Esophagus muscularis mucosa (tissue), 4 donors: Measurements from ENCODE around the gene GGCX. TPM values are rescaled to one million over a fixed set of nuclear protein-coding genes. Genes with fewer than 3 reads are reported as not detected.
A peak's percentile ranks its signal among the peaks of the same experiment; 100 is the strongest.
"Not testable (repeated sequence)": the region's sequence is repeated elsewhere in the genome, so short reads cannot be mapped to it uniquely, and the experiment has no call there.

Experiments used
- DNase-seq: peaks from one replicate; pipeline ENCODE4 v3.0.0-alpha.2; 2017; ENCODE audit errors: extremely low spot score
- H3K27ac ChIP-seq, 4 donors: fragments of 200-600 bp; sonication (generic); replicated peaks in 1 of 4; 1 replicate in 3 of 4; 2 replicates in 1 of 4; pipeline ENCODE4 v1.5.1; 2016 to 2019; ENCODE audit warnings: mild to moderate bottlenecking in 1 of 4
- H3K27me3 ChIP-seq, 4 donors: fragments of 200-600 bp; sonication (generic); one replicate each; pipeline versions ENCODE4 v1.5.1 to v1.6.0; 2016 to 2019
- H3K36me3 ChIP-seq, 4 donors: fragments of 200-600 bp; sonication (generic); one replicate each; pipeline ENCODE4 v1.5.1; 2016 to 2019
- H3K4me1 ChIP-seq, 4 donors: fragments of 200-600 bp; sonication (generic); one replicate each; pipeline ENCODE4 v1.5.1; 2016 to 2019
- H3K4me3 ChIP-seq, 4 donors: fragments of 200-600 bp; sonication (generic); 1 replicate in 2 of 4; 2 replicates in 2 of 4; pipeline ENCODE4 v1.5.1; 2016 to 2019; ENCODE audit warnings: mild to moderate bottlenecking in 4 of 4, moderate library complexity in 1 of 4
- H3K9me3 ChIP-seq, 4 donors: fragments of 200-600 bp; sonication (generic); 1 replicate in 3 of 4; 2 replicates in 1 of 4; pipeline ENCODE4 v1.5.1; 2016 to 2019
- CTCF ChIP-seq, 3 experiments: fragments of 200-600 bp in 2 of 3; fragments of 450-650 bp in 1 of 3; sonication (generic) in 2 of 3; IDR thresholded peaks; one replicate each; pipeline ENCODE4 v1.5.1; 2017 to 2019; ENCODE audit warnings: antibody characterized with exemption in 3 of 3, mild to moderate bottlenecking in 2 of 3, moderate library complexity in 1 of 3
- EP300 ChIP-seq: sonication (generic); formaldehyde crosslinking; IDR thresholded peaks from one replicate; pipeline ENCODE4 v1.6.1; 2017; ENCODE audit warnings: antibody characterized with exemption
- POLR2A ChIP-seq: fragments of 450-650 bp; IDR thresholded peaks from one replicate; pipeline ENCODE4 v1.6.1; 2017; ENCODE audit warnings: antibody characterized with exemption, moderate library complexity, mild to moderate bottlenecking, low read depth
- POLR2AphosphoS5 ChIP-seq, 2 donors: sonication (generic); formaldehyde crosslinking; IDR thresholded peaks; one replicate each; pipeline ENCODE4 v1.6.1; 2017; ENCODE audit warnings: antibody characterized with exemption in 2 of 2
- WGBS: methylation state at CpG from one replicate; pipeline ENCODE4 v1.1.5; 2018; 5-methylcytosine and 5-hydroxymethylcytosine counted together
- intact Hi-C: fragments of 100-400 bp; cut with DNase I; formaldehyde crosslinking; loops from one replicate; pipeline ENCODE4 v1.15.1; 2023
- total RNA-seq, 4 donors: library from RNA; depleted of rRNA; stranded (reverse); fragments of >200 nt; gene quantifications; one replicate each; pipeline versions ENCODE4 v1.1.0 to v1.2.1, GENCODE V29; 2016

Gene GGCX
- total RNA-seq, 4 donors from 2014 or later, result 15.0 to 25.3 (median 19.5) TPM

- Histone ChIP-seq H3K27me3 (no peaks in the 10 kb centered on the region), H3K9me3 (no peaks in the 10 kb centered on the region), H3K27ac (peak overlapping the region; percentile 53 to 74 (median 70)), H3K4me3 (peak overlapping the region in 2 of 4 donors; percentile 34 to 54), H3K36me3 (no peaks in the 10 kb centered on the region), H3K4me1 (peaks cover 20 to 42% (median 38%) of the 10 kb centered on the region in 4 donors)
- DNase-seq, result no peak
- intact Hi-C loops, result no loop called here
- TF ChIP-seq POLR2AphosphoS5 (IDR thresholded peaks at IDR 0.05) (no peak), CTCF (IDR thresholded peaks at IDR 0.05) (no peak), POLR2A (no peak), EP300 (no peak)
- 79% methylated on average over 3 of the region's 3 CpGs for WGBS
These were observed 15.7 kb upstream of the GGCX start for GRCh38 chr2:85577063-85577385.

GRCh38 chr2:85575739-85576138 is 14.4 kb upstream of the GGCX start:
- no peak for TF ChIP-seq CTCF (IDR thresholded peaks at IDR 0.05)
- no peak for TF ChIP-seq EP300
- no peak for TF ChIP-seq POLR2AphosphoS5 (IDR thresholded peaks at IDR 0.05)
- no peak for TF ChIP-seq POLR2A
- no peaks in the 10 kb centered on the region for H3K27me3 ChIP-seq
- H3K4me1 ChIP-seq, result peaks cover 20 to 42% (median 38%) of the 10 kb centered on the region in 4 donors
- H3K9me3 ChIP-seq, result no peaks in the 10 kb centered on the region
- intact Hi-C loops, result no loop called here
- no peak for DNase-seq
- H3K36me3 ChIP-seq, result no peaks in the 10 kb centered on the region
- 90% methylated on average over 8 of the region's 8 CpGs for WGBS
- H3K4me3 ChIP-seq, result no peak overlapping the region
- H3K27ac ChIP-seq, result no peak overlapping the region

GRCh38 chr2:85566265-85566664 is 5.0 kb upstream of the GGCX start:
- TF ChIP-seq CTCF (IDR thresholded peaks at IDR 0.05) (no peak), POLR2AphosphoS5 (IDR thresholded peaks at IDR 0.05) (no peak), EP300 (no peak), POLR2A (no peak)
- Histone ChIP-seq H3K27me3 (no peaks in the 10 kb centered on the region), H3K36me3 (no peaks in the 10 kb centered on the region), H3K4me3 (no peak overlapping the region), H3K27ac (no peak overlapping the region), H3K4me1 (peaks cover 6 to 7% (median 6%) of the 10 kb centered on the region in 4 donors), H3K9me3 (no peaks in the 10 kb centered on the region)
- DNase-seq, result no peak
- intact Hi-C loops, result no loop called here
- WGBS, result 88% methylated on average over 4 of the region's 4 CpGs

- no peak for TF ChIP-seq POLR2AphosphoS5 (IDR thresholded peaks at IDR 0.05)
- TF ChIP-seq POLR2A, result no peak
- TF ChIP-seq CTCF (IDR thresholded peaks at IDR 0.05), result no peak
- no peak for TF ChIP-seq EP300
- 84% methylated on average over 5 of the region's 5 CpGs for WGBS
- H3K9me3 ChIP-seq, result no peaks in the 10 kb centered on the region
- no peak overlapping the region for H3K27ac ChIP-seq
- no peak for DNase-seq
- peaks cover 19 to 26% (median 23%) of the 10 kb centered on the region in 4 donors for H3K4me1 ChIP-seq
- peaks cover 0 to 3% (median under 1%) of the 10 kb centered on the region in 4 donors for H3K36me3 ChIP-seq
- H3K4me3 ChIP-seq, result no peak overlapping the region
- intact Hi-C loops, result loop anchor here (5.0 kb wide), 1 partner anchor 33 kb away; the partner anchor contains the start of gene RNF181
- no peaks in the 10 kb centered on the region for H3K27me3 ChIP-seq
These were observed 2.9 kb upstream of the GGCX start for GRCh38 chr2:85564144-85564563.

GRCh38 chr2:85560812-85561279 is 447 bp downstream of the GGCX start:
- Histone ChIP-seq H3K27me3 (no peaks in the 10 kb centered on the region), H3K4me3 (peak overlapping the region; percentile 70 to 93 (median 79)), H3K27ac (peak overlapping the region; percentile 86 to 89 (median 86)), H3K9me3 (no peaks in the 10 kb centered on the region), H3K4me1 (peaks cover 19 to 33% (median 26%) of the 10 kb centered on the region in 4 donors), H3K36me3 (peaks cover 2 to 36% (median 16%) of the 10 kb centered on the region in 4 donors)
- intact Hi-C loops, result loop anchor here (5.0 kb wide), 1 partner anchor 36 kb away; the partner anchor contains the start of gene RNF181
- DNase-seq, result no peak
- no peak for TF ChIP-seq POLR2A
- no peak for TF ChIP-seq CTCF (IDR thresholded peaks at IDR 0.05)
- TF ChIP-seq EP300, result no peak
- no peak for TF ChIP-seq POLR2AphosphoS5 (IDR thresholded peaks at IDR 0.05)
- WGBS, result 6% methylated on average over 10 of the region's 14 CpGs

GRCh38 chr2:85560403-85560726 is 928 bp downstream of the GGCX start:
- not testable (repeated sequence) for H3K9me3 ChIP-seq, DNase-seq, H3K27ac ChIP-seq, H3K27me3 ChIP-seq
- peak overlapping the region; percentile 70 to 93 (median 79) for H3K4me3 ChIP-seq
- H3K36me3 ChIP-seq, result peaks cover 3 to 41% (median 21%) of the 10 kb centered on the region in 4 donors
- peaks cover 19 to 33% (median 26%) of the 10 kb centered on the region in 4 donors for H3K4me1 ChIP-seq
- WGBS, result 85% methylated on average over 12 of the region's 12 CpGs
- intact Hi-C loops, result loop anchor here (5.0 kb wide), 1 partner anchor 37 kb away; the partner anchor contains the start of gene RNF181
